NB4 (cell line): ENCODE results near the gene SPATA21.

Source experiments
- POLR2A ChIP-seq: IDR thresholded peaks from 2 replicates; pipeline ENCODE4 v1.6.1; 2011; ENCODE audit warnings: mild to moderate bottlenecking; ENCODE audit not compliant: insufficient read length; ENCODE audit errors: extremely low read depth
- TF ChIP-seq, protein P1 (sequence below): IDR thresholded peaks from one replicate; pipeline ENCODE4 v1.5.1; 2012; ENCODE audit warnings: low read depth, low read length

DNA sequence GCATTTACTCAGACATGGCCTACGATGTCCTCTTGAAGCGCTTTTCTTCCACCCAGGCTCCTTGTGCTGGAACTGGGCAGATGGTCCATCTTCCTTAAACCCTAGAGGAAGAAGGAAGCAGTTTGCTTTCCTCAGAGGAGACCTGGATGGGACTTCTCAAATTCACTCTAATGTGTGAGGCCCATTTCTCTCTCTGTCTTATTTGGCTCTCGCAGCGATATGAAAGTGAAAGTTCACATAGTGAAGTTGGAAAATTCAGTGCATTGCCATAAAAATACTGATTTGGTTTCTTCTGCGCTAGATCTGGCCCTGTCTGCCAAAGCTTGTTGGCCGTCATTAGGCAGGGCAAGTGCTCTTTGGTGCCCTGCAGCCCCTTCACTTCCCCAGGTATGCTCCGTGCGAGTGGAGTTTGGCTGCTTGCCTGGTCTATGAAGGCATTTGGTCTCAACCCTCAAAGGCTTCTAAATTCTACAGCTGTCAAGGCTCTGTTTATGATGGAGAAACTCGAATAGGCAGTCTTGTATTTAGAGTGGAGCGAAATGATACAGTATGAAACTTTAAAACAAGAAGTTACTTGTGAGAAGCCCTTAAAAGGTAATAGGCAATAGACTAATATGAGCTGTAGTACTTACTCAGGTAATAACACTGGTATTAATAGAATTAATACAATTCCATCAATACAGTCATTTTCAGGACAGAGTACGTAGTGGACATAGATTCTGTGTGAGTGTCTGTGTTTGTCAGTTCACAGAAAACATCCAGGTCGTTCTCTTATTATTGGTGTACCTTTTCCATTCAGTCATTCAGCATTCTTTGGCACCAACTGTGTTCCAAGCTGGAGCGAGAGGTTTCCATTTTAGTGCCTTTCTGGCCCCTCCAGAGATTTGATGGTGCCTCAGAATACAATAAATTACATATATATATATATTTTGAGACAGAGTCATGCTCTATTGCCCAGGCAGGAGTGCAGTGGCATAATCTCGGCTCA, 49.7 kb downstream of the SPATA21 start:
- TF ChIP-seq, protein P1, sequence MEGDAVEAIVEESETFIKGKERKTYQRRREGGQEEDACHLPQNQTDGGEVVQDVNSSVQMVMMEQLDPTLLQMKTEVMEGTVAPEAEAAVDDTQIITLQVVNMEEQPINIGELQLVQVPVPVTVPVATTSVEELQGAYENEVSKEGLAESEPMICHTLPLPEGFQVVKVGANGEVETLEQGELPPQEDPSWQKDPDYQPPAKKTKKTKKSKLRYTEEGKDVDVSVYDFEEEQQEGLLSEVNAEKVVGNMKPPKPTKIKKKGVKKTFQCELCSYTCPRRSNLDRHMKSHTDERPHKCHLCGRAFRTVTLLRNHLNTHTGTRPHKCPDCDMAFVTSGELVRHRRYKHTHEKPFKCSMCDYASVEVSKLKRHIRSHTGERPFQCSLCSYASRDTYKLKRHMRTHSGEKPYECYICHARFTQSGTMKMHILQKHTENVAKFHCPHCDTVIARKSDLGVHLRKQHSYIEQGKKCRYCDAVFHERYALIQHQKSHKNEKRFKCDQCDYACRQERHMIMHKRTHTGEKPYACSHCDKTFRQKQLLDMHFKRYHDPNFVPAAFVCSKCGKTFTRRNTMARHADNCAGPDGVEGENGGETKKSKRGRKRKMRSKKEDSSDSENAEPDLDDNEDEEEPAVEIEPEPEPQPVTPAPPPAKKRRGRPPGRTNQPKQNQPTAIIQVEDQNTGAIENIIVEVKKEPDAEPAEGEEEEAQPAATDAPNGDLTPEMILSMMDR, result no peak
- no peak for TF ChIP-seq POLR2A
